K562 (cell line): ENCODE results near the gene DENND6B. TPM values are rescaled to one million over a fixed set of nuclear protein-coding genes. Genes with fewer than 3 reads are reported as not detected.

Experiments used
- ATAC-seq: fragments of 200-7000 bp; cut with Tn5 transposase; 3 replicates; pipeline ENCODE4 v1.9.1; 2020; ENCODE audit warnings: moderate library complexity
- BruUV-seq: library from RNA; stranded (reverse); fragments of 400-500 nt; replicated peaks from 2 replicates; lab custom pipeline; 2021; lab: Mats Ljungman, UMichigan
- CTCF ChIA-PET: fragments of 300-600 bp; formaldehyde crosslinking; extraction: SDS; loops from one replicate; lab custom pipeline; 2021; ENCODE audit warnings: low intra/inter-chr PET ratio; lab: Yijun Ruan, JAX
- POLR2A ChIA-PET: fragments of 300-600, 350-650 bp; sonication (Branson Sonifier 250); formaldehyde crosslinking; extraction: SDS; loops from one replicate; lab custom pipeline; 2021; ENCODE audit warnings: antibody characterized with exemption, inconsistent platforms; lab: Yijun Ruan, JAX
- DNase-seq, 4 experiments: peaks; one replicate each; pipeline versions ENCODE4 v3.0.0 to v3.0.0-alpha.2; 2011 to 2018; ENCODE audit warnings: low spot score in 3 of 4, mixed read lengths in 3 of 4; ENCODE audit errors: extremely low read depth in 1 of 4
- FAIRE-seq: peaks from 2 replicates; lab custom pipeline; 2011; peaks lifted over from hg19 to GRCh38; lab: Jason Lieb, UNC
- H2AFZ ChIP-seq: 2 replicates; pipeline ENCODE4 v1.6.0; 2011; ENCODE audit warnings: low read depth, low read length, control low read depth, inconsistent platforms
- H3K27ac ChIP-seq: fragments of 200-600 bp; 3 replicates; pipeline ENCODE4 v1.8.0; 2011; ENCODE audit warnings: low read depth, mild to moderate bottlenecking, control low read depth, inconsistent platforms, low read length, moderate library complexity, mixed read lengths; ENCODE audit errors: extremely low read depth
- H3K27me3 ChIP-seq, 2 experiments: fragments of 300-600 bp in 1 of 2; 2 replicates in 1 of 2; 3 replicates in 1 of 2; pipeline versions ENCODE4 v1.6.0 to v1.8.0; 2011; ENCODE audit warnings: inconsistent platforms in 2 of 2, low read length in 2 of 2, mild to moderate bottlenecking in 1 of 2, mixed read lengths in 1 of 2, moderate library complexity in 1 of 2; ENCODE audit not compliant: control insufficient read depth in 2 of 2, insufficient read depth in 2 of 2
- H3K36me3 ChIP-seq: fragments of 300-600 bp; 3 replicates; pipeline ENCODE4 v1.8.0; 2011; ENCODE audit warnings: mild to moderate bottlenecking, low read length, inconsistent platforms; ENCODE audit not compliant: control insufficient read depth, insufficient read depth
- H3K4me1 ChIP-seq, 2 experiments: fragments of 200-600 bp in 1 of 2; replicated peaks in 1 of 2; 2 replicates in 1 of 2; 3 replicates in 1 of 2; pipeline versions ENCODE4 v1.5.1 to v1.8.0; 2011; ENCODE audit warnings: inconsistent platforms in 2 of 2, low read length in 2 of 2, mild to moderate bottlenecking in 1 of 2, mixed read lengths in 1 of 2, moderate library complexity in 1 of 2; ENCODE audit not compliant: control insufficient read depth in 2 of 2, insufficient read depth in 2 of 2
- H3K4me2 ChIP-seq: 2 replicates; pipeline ENCODE4 v1.6.1; 2011; ENCODE audit warnings: low read length, control low read depth, inconsistent platforms, mixed read lengths; ENCODE audit not compliant: insufficient read depth
- H3K4me3 ChIP-seq: fragments of 200-600 bp; sonication (generic), shearing (Covaris generic); 2 replicates; pipeline ENCODE4 v1.5.1; 2016; ENCODE audit warnings: control low read depth, inconsistent platforms
- H3K79me2 ChIP-seq: fragments of 200-600 bp; 3 replicates; pipeline ENCODE4 v1.8.0; 2011; ENCODE audit warnings: low read length, inconsistent platforms; ENCODE audit not compliant: control insufficient read depth, insufficient read depth
- H3K9ac ChIP-seq, 2 experiments: 2 replicates each; pipeline versions ENCODE4 v1.6.0 to v1.6.1; 2011; ENCODE audit warnings: low read depth in 2 of 2, low read length in 2 of 2, control low read depth in 1 of 2, inconsistent platforms in 1 of 2, mild to moderate bottlenecking in 1 of 2, mixed read lengths in 1 of 2; ENCODE audit not compliant: insufficient read depth in 1 of 2
- H3K9me1 ChIP-seq: one replicate; pipeline ENCODE4 v1.6.0; 2011; ENCODE audit warnings: inconsistent platforms, mild to moderate bottlenecking, low read length, moderate library complexity; ENCODE audit not compliant: control insufficient read depth, insufficient read depth
- H3K9me3 ChIP-seq: replicated peaks from 2 replicates; pipeline ENCODE4 v1.5.1; 2011; ENCODE audit warnings: low read depth, low read length, inconsistent platforms; ENCODE audit not compliant: control insufficient read depth, insufficient read depth
- H4K20me1 ChIP-seq: replicated peaks from 2 replicates; pipeline ENCODE4 v1.6.1; 2011; ENCODE audit warnings: low read length, inconsistent platforms, mixed read lengths; ENCODE audit not compliant: control insufficient read depth, insufficient read depth
- BMI1 ChIP-seq: fragments of 150-350 bp; IDR thresholded peaks from 2 replicates; pipeline ENCODE4 v1.6.1; 2014; ENCODE audit warnings: low read length
- JUND ChIP-seq, 2 experiments: IDR thresholded peaks; 2 replicates in 1 of 2; 3 replicates in 1 of 2; pipeline ENCODE4 v1.6.1; 2011; ENCODE audit warnings: borderline replicate concordance in 2 of 2, low read depth in 2 of 2, low read length in 2 of 2, improper control_type of control experiment in 1 of 2, missing biosample characterization in 1 of 2, missing genetic modification characterization in 1 of 2, missing genetic modification reagents in 1 of 2
- RBM17 ChIP-seq: fragments of 200-400 bp; formaldehyde crosslinking; IDR thresholded peaks from 2 replicates; pipeline ENCODE4 v1.6.1; 2017; ENCODE audit warnings: low read depth, mild to moderate bottlenecking, low read length, borderline replicate concordance
- TBP ChIP-seq: optimal IDR thresholded peaks from 2 replicates; pipeline ENCODE3; 2011; ENCODE audit warnings: low read depth, low read length, improper control_type of control experiment
- ZC3H8 ChIP-seq: fragments of 450-650 bp; IDR thresholded peaks from 2 replicates; pipeline ENCODE4 v1.6.1; 2017
- ZNF24 ChIP-seq: fragments of 450-650 bp; IDR thresholded peaks from 2 replicates; pipeline ENCODE4 v1.6.1; 2016
- ZNF644 ChIP-seq: fragments of 200-800 bp; sonication (Bioruptor generic); IDR thresholded peaks from 2 replicates; pipeline ENCODE4 v1.6.1; 2016; ENCODE audit warnings: low read depth, missing genetic modification characterization, missing compliant biosample characterization
- WGBS: fragments of 100-300 bp; shearing (Covaris generic); methylation state at CpG from one replicate; pipeline ENCODE4 v1.1.6; 2016; ENCODE audit warnings: low coverage, mixed read lengths; ENCODE audit not compliant: insufficient coverage; ENCODE audit errors: missing lambda C conversion rate; 5-methylcytosine and 5-hydroxymethylcytosine counted together
- in situ Hi-C: fragments of 300-500 bp; cut with MboI; formaldehyde crosslinking; loops from 4 replicates; pipeline ENCODE4 v1.15.0; 2018; ENCODE audit warnings: inconsistent platforms, mixed read lengths
- intact Hi-C: fragments of 100-400 bp; cut with micrococcal nuclease; formaldehyde crosslinking; loops from 2 replicates; pipeline ENCODE4 v1.14.2; 2022
- polyA plus RNA-seq, 8 experiments: library from polyadenylated mRNA; depleted of rRNA in 4 of 8; stranded (reverse) in 5 of 8; unstranded in 3 of 8; fragments of >200 nt; fragmentation: Nextera tagmentation in 2 of 8; fragmentation: Illumina TruSeq in 1 of 8; extraction: Ambion mirVana in 2 of 8; extraction: Trizol in 1 of 8; gene quantifications; 2 replicates each; pipeline versions ENCODE4 v1.2.1 to v1.2.3, GENCODE V29; 2011 to 2014; ENCODE audit warnings: inconsistent platforms in 1 of 8, missing spikeins in 1 of 8
- total RNA-seq, 7 experiments: library from RNA; depleted of rRNA in 6 of 7; stranded (reverse); fragments of >200 nt in 6 of 7; fragmentation: Illumina TruSeq in 2 of 7; extraction: Trizol in 2 of 7; gene quantifications; 2 replicates each; pipeline versions ENCODE4 v1.2.1 to v1.2.3, GENCODE V29; 2011 to 2021; ENCODE audit warnings: low replicate concordance in 1 of 7
- TF ChIP-seq, protein P1 (sequence below), 2 experiments: fragments of 450-650 bp in 1 of 2; sonication (generic) in 1 of 2; formaldehyde crosslinking in 1 of 2; IDR thresholded peaks in 1 of 2; conservative IDR thresholded peaks in 1 of 2; 2 replicates each; pipeline versions ENCODE4 v1.6.1 to v1.8.1; 2016 to 2023; ENCODE audit warnings: mild to moderate bottlenecking in 2 of 2, moderate library complexity in 2 of 2, inconsistent platforms in 1 of 2, missing genetic modification reagents in 1 of 2
- TF ChIP-seq, protein P2 (sequence below): fragments of 250-450 bp; sonication (Bioruptor Pico); IDR thresholded peaks from 2 replicates; pipeline ENCODE4 v1.8.0; 2022; ENCODE audit warnings: inconsistent platforms, mild to moderate bottlenecking, moderate library complexity, borderline replicate concordance

DENND6B gene
- total and polyA plus RNA-seq, 9 of the 15 experiments (the other 6 are each of a cell fraction or from before 2014, with no cell fraction given): 0.07 to 3.7 (median 1.5) TPM

DNA sequence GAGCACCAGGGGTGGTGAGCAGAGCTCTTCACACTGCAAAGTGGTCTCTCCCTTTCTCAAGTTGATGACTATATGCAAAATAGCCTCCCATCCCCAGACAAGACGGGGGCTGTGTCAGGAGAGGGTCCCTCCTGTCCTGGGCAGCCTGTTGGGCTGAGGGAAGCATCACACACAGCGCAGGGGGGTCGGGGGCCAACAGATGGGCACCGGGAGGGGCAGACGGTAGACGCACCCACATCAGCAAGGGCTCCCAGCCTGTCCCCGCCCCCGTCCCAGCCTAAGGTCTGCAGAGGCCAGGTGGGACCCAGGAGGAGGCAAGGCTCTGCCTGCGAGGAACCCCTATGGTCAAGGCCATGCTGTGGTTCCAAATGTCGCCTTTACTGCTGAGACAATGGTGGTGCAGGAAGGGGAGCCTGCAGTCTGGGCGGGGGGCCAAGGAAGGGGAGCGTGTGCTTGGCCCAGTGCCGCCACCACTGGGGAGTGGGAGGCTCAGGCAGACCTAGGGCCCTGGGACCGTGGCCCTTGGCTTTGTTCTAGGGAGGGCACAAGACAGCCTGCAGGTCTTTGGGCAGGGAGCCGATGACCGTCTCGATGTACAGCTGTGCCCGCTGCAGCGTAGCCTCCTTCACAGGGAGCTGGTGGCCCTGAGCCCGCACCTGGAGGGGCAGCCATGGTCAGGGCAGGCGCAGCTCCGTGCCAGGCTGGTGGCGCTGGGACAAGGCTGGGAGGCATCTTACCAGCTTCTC lies 15.0 kb downstream of the DENND6B start (continued):
- no peak for TF ChIP-seq JUND (IDR thresholded peaks at IDR 0.05; ENCODE audit: borderline replicate concordance, low read depth, low read length)
- TF ChIP-seq JUND (tag; IDR thresholded peaks at IDR 0.05; ENCODE audit: borderline replicate concordance, low read depth, low read length): no peak
- TF ChIP-seq ZC3H8: no peak
- no peak for TF ChIP-seq BMI1
- TF ChIP-seq, protein P1, sequence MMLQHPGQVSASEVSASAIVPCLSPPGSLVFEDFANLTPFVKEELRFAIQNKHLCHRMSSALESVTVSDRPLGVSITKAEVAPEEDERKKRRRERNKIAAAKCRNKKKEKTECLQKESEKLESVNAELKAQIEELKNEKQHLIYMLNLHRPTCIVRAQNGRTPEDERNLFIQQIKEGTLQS (IDR thresholded peaks at IDR 0.05): no peak
- TF ChIP-seq, protein P1 (CRISPR knock-in tag; conservative IDR thresholded peaks at IDR 0.05): no peak

DNA sequence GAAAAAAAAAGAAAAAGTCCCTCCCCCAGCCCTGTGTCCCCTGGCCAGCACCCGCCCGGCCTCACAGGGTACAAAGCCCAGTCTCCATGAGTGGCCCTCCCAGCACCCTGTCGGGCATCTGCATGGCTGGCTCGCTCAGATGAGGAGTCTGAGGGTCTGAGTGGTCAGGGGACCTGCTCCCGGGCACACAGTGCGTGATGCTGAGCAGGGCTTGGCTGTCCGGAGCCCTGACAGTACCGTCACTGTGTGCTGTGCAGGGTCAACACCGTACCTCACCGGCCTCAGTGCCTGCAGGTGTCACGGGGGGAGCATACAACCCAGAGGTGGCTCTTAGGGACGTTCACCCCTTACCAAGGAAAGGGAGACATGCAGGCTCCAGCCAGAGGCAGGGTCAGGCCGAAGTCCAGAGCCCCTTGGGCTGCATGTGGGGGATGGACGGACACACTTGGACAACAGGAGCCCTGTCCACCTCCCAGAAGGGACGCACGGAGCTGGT lies 15.8 kb downstream of the DENND6B start:
- ChIA-PET POLR2A (no interaction called here), CTCF (no interaction called here)
- Histone ChIP-seq H4K20me1 (no peaks in the 10 kb centered on the region), H3K9me1 (no peaks in the 10 kb centered on the region), H3K4me2 (no peak overlapping the region), H2AFZ (no peak overlapping the region), H3K27me3 (no peaks in the 10 kb centered on the region), H3K9me3 (no peaks in the 10 kb centered on the region), H3K36me3 (no peaks in the 10 kb centered on the region), H3K9ac (peak overlapping the region in 1 of 2 experiments; percentile 17; a peak in 1 of 4 replicates), H3K4me1 (peaks cover 18 to 85% of the 10 kb centered on the region in 2 experiments), H3K27ac (no peak overlapping the region), H3K4me3 (no peak overlapping the region), H3K79me2 (peaks cover 11% of the 10 kb centered on the region)
- no peak for DNase-seq
- FAIRE-seq: no peak
- intact Hi-C loops: no loop called here
- WGBS: 72% methylated on average over 10 of the region's 16 CpGs
- no peak for TF ChIP-seq RBM17
- no peak for TF ChIP-seq ZNF644 (tag)
- no peak for TF ChIP-seq ZNF24
- TF ChIP-seq TBP: no peak
- TF ChIP-seq, protein P2, sequence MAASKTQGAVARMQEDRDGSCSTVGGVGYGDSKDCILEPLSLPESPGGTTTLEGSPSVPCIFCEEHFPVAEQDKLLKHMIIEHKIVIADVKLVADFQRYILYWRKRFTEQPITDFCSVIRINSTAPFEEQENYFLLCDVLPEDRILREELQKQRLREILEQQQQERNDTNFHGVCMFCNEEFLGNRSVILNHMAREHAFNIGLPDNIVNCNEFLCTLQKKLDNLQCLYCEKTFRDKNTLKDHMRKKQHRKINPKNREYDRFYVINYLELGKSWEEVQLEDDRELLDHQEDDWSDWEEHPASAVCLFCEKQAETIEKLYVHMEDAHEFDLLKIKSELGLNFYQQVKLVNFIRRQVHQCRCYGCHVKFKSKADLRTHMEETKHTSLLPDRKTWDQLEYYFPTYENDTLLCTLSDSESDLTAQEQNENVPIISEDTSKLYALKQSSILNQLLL (CRISPR knock-in tag): no peak
- in situ Hi-C loops: no loop called here
- ATAC-seq: no peak
- no TSS peak for BruUV-seq
